Ishikawa (cell line): ENCODE data around the gene MIPOL1.

ENCODE experiments used
- CEBPB ChIP-seq: IDR thresholded peaks from 2 replicates; pipeline ENCODE4 v1.6.1; 2012
- CREB1 ChIP-seq: IDR thresholded peaks from 2 replicates; pipeline ENCODE4 v1.6.1; 2012; ENCODE audit warnings: low read depth
- EGR1 ChIP-seq: IDR thresholded peaks from 2 replicates; pipeline ENCODE4 v1.6.1; 2012
- EP300 ChIP-seq: IDR thresholded peaks from 2 replicates; pipeline ENCODE4 v1.6.1; 2012; ENCODE audit warnings: borderline replicate concordance
- FOXM1 ChIP-seq: IDR thresholded peaks from 2 replicates; pipeline ENCODE4 v1.6.1; 2012; ENCODE audit warnings: low read depth, borderline replicate concordance
- MAX ChIP-seq: IDR thresholded peaks from 2 replicates; pipeline ENCODE4 v1.6.1; 2012
- NFIC ChIP-seq: IDR thresholded peaks from 2 replicates; pipeline ENCODE4 v1.6.1; 2012
- RAD21 ChIP-seq: IDR thresholded peaks from 2 replicates; pipeline ENCODE4 v1.6.1; 2012; ENCODE audit warnings: low read depth
- REST ChIP-seq: IDR thresholded peaks from 2 replicates; pipeline ENCODE4 v1.6.1; 2012; ENCODE audit warnings: low read depth, mild to moderate bottlenecking
- TAF1 ChIP-seq: IDR thresholded peaks from 2 replicates; pipeline ENCODE4 v1.6.1; 2012; ENCODE audit warnings: low read depth, mild to moderate bottlenecking
- TCF12 ChIP-seq: IDR thresholded peaks from 2 replicates; pipeline ENCODE4 v1.6.1; 2012; ENCODE audit warnings: low read depth
- TEAD4 ChIP-seq: IDR thresholded peaks from 2 replicates; pipeline ENCODE4 v1.6.1; 2012
- USF1 ChIP-seq: IDR thresholded peaks from 2 replicates; pipeline ENCODE4 v1.6.1; 2012
- YY1 ChIP-seq: IDR thresholded peaks from 2 replicates; pipeline ENCODE4 v1.6.1; 2012; ENCODE audit warnings: low read depth
- ZBTB7A ChIP-seq: IDR thresholded peaks from 2 replicates; pipeline ENCODE4 v1.6.1; 2012; ENCODE audit warnings: low read depth

Gene MIPOL1

GRCh38 chr14:37579274-37579673, 381.5 kb downstream of the MIPOL1 start:
- no peak for TF ChIP-seq EP300
- no peak for TF ChIP-seq ZBTB7A
- no peak for TF ChIP-seq MAX
- no peak for TF ChIP-seq TEAD4
- TF ChIP-seq USF1, result no peak
- TF ChIP-seq FOXM1, result no peak
- no peak for TF ChIP-seq CEBPB
- no peak for TF ChIP-seq EGR1
- TF ChIP-seq NFIC, result no peak
- no peak for TF ChIP-seq YY1
- TF ChIP-seq RAD21, result no peak
- no peak for TF ChIP-seq TCF12
- TF ChIP-seq TAF1, result no peak
- TF ChIP-seq CREB1, result no peak
- no peak for TF ChIP-seq REST

GRCh38 chr14:37580146-37580545, 382.4 kb downstream of the MIPOL1 start:
- TF ChIP-seq TAF1, result no peak
- 0 out of 2 replicates have a peak, but pooled peaks have one; percentile 18 for TF ChIP-seq CEBPB
- TF ChIP-seq NFIC, result no peak
- no peak for TF ChIP-seq RAD21

GRCh38 chr14:37583358-37584210, 385.8 kb downstream of the MIPOL1 start:
- TF ChIP-seq ZBTB7A (peak; percentile 36; the same call in 1 of the 2 replicates), MAX (no peak)

- TF ChIP-seq TAF1 (no peak), TCF12 (no peak), YY1 (no peak)
Observed at GRCh38 chr14:37584211-37585100, 386.7 kb downstream of the MIPOL1 start.

- TF ChIP-seq NFIC (no peak), TEAD4 (no peak), EGR1 (no peak), USF1 (no peak), TAF1 (no peak), ZBTB7A (no peak), MAX (no peak), CEBPB (no peak), CREB1 (no peak), FOXM1 (no peak), YY1 (no peak), TCF12 (no peak), RAD21 (no peak), REST (no peak), EP300 (no peak)
Observed at GRCh38 chr14:37585101-37585511, 387.4 kb downstream of the MIPOL1 start.
